ENCODE results near the gene HOXA13.

HOXA13 gene

GRCh38 chr7:27192546-27193334 lies 7.2 kb downstream of the HOXA13 start:
- no peak for DNase-seq (ENCODE audit: low read depth in 2 of 2)

DNA sequence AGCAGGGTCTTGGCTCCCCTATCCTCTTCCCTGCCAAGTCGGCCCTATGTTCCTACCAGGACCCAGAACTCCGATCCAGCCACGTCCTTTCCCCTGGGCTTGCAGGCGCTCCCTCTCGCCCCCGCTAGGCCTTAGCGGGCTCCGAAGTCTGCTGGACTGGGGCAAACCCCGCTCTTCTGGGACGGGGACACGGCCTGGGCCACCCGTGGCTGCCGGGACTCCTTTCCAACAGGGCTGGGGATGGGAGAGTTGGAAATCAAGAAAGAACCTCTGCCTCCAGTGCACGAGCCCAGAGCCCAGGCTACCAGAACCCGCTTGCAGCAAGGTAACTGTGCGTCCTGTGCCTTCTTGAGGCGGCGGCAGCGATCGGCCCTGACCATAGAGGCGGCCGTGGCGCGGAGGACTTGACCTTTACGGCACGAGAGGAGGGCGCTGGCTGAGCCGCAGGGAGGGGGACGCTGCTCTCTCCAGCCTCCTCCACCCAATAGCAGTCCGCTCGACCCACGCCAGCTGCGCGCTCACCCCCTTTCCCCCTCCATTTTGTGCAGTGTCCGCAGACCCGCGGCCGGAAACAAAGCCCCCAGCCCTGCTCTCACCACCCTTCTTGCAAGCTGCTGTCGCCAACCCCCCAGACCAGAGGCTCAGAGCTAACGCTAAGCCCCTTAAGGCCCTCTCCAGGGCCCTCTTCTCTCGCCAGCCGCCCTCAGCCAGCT lies 7.9 kb downstream of the HOXA13 start:
- no peak for DNase-seq (ENCODE audit: low read depth in 2 of 2)

DNA sequence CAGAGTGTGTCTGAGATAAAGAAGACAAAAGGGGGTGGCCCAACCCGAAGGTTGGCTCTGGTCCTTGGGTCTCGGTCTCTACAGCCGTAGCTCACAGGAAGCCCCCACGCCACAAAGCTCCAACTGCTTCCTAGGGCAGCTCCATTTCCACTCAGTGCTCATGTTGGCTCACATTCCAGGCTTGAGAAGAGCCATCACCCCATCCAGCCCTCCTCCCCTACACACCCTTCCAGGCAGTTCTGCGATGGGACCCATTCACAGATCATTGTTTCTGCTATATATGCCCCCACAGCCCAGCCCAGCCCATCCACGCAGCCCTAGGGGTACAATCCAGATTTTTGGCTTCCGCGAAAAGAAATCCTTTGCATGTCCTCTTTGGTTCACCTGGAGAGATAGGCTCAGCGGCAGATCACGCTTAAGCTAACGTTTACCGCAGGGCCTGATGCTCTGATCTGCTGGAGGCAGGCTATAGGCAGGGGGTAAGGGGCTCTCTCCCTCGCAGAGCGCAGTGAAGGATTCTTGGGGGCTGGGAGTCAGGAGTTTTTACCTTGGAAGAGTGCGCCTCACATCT lies 8.6 kb downstream of the HOXA13 start:
- DNase-seq (ENCODE audit: low read depth in 2 of 2): no peak

DNA sequence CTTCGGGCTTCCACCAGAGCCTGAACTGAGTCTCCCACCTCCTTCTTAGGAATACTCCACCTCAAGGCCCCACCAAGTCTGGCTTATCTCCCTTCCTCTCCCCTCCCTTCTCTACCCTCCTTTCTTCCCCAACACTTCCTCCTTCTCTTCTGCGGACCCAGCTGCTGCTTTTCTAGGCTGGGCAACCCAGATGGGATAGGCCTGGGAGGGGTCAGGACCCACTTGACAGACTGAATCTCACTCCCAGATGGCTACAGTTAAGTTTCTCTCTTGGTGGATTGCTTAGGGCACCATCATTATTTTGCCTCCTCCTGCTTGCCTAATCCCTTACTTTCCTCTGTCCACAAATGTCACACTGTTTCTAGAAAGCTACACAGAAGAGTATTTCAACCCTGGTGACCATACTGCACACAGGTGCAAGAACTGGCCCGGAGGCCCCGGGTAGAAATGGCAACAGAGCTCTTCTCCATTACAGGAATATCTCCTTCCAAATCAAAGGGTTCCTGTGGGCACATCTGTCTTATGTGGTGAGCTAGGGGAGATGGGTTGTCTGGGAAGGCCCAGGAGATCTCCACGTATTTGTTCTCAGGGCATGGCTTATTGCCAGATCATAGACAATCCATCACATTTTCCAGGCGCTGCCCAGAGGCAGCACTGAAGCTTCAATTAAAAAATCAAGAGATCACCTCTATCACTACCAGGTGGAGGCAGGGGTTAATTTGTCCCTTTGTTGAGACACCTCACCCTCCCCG lies 9.7 kb downstream of the HOXA13 start:
- no peak for DNase-seq (ENCODE audit: low read depth in 2 of 2)

GRCh38 chr7:27189295-27189996 lies 10.4 kb downstream of the HOXA13 start:
- DNase-seq (ENCODE audit: low read depth in 2 of 2): no peak

DNA sequence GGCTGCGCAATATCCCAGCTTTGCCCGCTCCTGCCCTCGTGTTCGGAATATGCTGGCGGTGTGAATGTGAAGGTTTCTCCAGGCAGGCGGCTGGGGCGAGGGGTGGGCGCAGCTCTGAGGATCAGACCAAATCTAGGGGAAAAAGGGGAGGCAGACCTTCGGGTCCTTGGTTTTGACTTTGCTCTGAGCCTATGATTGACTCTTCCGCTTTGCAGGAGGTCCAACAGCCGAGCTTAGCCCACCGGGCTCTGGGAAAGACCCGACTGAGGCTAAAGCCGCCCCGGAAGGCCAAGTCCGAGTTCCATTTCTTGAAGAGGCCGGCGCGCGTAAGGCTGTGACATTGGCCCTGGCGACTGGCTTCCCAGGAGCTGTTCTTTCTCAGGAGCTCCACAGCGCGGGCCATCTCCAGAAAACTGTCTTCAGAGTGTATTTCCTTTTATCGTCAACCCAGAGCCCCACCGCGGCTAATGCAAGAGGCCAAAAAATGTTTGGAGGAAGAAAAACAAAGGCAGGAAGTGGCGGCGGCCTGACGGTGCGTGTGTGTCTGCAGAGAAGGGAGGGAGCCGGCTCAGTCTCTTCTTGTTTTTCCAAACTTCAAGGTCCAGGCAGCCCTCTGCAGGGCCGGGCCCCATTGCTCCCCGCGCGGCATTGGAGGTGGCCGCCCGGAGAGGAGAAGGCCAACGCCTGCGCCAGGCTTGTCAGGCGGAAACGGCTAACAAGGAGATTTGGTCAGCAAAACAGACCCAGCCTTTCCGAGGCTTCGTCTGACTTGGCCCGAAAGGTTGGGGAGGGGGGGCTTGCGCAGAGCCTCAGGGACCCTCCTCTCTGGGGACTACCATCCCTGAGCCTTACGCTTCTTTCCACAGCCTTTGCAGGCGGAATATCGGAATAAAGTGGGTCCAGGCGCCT lies 11.3 kb downstream of the HOXA13 start:
- no peak for DNase-seq (ENCODE audit: low read depth in 2 of 2)

- no peak for DNase-seq (ENCODE audit: low read depth in 2 of 2)
These were observed 12.2 kb downstream of the HOXA13 start for GRCh38 chr7:27187475-27188385.

GRCh38 chr7:27186668-27187474 lies 13.0 kb downstream of the HOXA13 start:
- DNase-seq (ENCODE audit: low read depth in 2 of 2): no peak

- DNase-seq (ENCODE audit: low read depth in 2 of 2): no peak
These were observed 13.8 kb downstream of the HOXA13 start for GRCh38 chr7:27185854-27186667.

- peak; percentile 85 to 86 for DNase-seq (ENCODE audit: low read depth in 2 of 2)
These were observed 14.7 kb downstream of the HOXA13 start, which contains the start of gene HOXA11 for GRCh38 chr7:27185013-27185853. Gene HOXA11, minus strand, starts transcription at chr7:27185232. Its CDS starts 88 bp downstream, at chr7:27185144.

DNA sequence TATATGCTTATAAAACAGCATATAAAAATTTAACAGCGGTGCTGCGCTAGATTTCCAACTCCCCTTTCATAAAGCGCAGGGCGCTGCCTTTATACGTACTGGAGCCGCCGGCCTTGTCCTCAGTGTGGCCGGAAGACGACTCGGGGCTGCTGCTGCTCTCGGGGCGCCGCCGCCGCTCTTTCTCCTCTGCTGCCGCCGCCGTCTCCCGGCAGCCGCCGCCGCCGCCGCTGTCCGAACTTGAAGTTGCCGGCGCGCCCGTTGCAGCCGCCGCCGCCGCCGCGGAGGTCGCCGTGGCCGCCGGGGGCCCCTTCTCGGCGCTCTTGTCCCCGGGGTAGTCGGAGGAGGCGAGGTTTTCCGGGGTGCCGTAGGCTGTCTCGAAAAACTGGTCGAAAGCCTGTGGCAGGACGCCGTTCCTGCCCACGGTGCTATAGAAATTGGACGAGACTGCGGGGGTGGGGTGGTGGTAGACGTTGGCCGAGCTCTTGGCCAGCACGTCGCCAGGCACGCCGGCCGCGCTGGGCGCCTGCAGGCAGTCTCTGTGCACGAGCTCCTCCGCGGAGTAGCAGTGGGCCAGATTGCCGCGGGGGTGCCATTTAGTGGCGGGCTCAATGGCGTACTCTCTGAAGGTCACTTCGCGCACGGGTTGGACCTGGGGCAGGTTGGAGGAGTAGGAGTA lies 15.4 kb downstream of the HOXA13 start:
- no peak for DNase-seq (ENCODE audit: low read depth in 2 of 2)

DNA sequence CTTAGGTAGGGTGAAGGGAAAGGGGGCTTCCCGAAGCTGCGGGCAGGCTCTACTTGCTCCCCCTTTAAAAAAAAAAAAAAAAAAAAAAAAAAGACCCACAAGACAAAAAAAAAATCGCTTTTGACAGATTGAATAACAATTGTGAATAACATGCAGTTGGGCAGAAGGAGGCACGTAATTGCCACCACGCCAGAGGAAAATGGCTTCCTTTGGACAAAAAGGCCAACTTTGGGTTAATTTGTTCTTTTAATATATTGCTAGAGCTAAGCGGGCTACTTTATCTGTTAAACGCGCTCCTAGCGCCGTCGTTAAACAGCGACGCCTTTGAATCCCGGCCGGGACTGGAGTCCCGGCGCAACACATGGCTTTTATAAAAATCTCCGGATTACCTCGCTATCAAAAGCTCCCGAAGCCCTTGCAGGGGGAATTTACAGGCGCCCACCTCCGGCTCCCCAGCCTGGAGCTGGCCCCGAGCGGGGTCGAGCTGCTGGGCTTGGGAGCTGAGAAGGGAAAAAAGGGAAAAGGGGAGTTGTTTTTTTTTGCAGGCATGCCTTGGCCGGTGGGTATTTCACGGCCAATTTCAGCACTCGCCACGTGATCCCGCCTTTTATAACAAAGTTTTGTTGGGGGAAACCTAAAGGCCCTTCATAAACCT lies 16.1 kb downstream of the HOXA13 start:
- DNase-seq (ENCODE audit: low read depth in 2 of 2): no peak

GRCh38 chr7:27182861-27183681 lies 16.8 kb downstream of the HOXA13 start:
- no peak for DNase-seq (ENCODE audit: low read depth in 2 of 2)

GRCh38 chr7:27182285-27182841 lies 17.5 kb downstream of the HOXA13 start:
- DNase-seq (ENCODE audit: low read depth in 2 of 2): no peak

Measured in fibroblast of skin of left quadriceps (primary cell).